ENCODE measurements around the gene C1orf159. TPM values are rescaled to one million over a fixed set of nuclear protein-coding genes. Genes with fewer than 3 reads are reported as not detected.
A peak's percentile ranks its signal among the peaks of the same experiment; 100 is the strongest.

The C1orf159 gene
- total and polyA plus RNA-seq, 2 experiments from 2014 or later: 11.4 to 13.1 TPM

DNA sequence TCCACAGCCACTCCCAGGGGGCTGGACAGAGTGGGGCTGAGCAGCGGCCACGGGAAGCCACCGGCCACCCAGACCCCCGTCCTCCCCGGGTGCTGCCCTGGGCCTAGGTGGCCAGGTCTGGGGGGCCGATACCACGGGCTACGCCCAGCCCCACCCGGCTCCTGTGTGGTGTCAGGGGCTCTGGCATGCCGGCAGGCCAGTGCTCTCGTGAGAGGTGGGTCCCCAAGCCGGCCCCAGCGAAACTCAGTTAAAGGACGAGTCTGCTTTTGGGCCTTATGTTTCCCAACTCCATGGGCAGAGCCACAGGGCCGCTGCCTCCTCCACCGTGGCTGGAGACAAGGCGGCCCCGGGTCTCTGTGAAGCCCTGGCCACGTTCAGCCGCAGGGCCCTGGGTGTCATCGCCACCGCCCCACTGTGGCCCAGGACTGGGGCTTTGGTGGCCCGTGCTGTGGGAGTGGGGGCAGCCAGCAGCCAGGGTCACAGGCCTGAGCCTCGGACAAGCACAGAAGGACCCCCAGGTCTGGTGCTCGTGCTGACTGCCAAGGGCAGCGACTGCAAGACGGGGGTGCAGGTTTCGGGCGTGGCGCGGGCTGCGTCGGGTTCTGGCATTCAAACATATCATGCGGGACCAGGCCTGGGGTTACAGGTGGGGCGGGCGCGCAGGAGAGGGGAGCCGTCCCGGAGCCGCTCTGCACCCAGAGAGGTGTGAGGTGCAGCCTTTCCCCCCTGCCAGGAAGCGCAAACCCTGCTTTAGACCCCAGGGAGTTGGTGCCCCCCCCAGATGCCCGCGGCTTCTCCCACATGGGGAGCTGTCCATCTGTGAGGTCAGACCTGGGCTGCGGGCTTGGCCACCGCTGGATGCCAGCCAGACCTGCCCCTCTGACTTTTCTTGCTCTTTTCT is 11.9 kb upstream of the C1orf159 start:
- Histone ChIP-seq H3K27ac (no peak overlapping the region), H3K27me3 (replicated peaks; ENCODE audit: insufficient read depth) (no peaks in the 10 kb centered on the region), H4K20me1 (ENCODE audit: insufficient read depth) (no peaks in the 10 kb centered on the region), H3K4me3 (no peak overlapping the region), H3K79me2 (ENCODE audit: insufficient read depth) (no peaks in the 10 kb centered on the region), H3K9me3 (ENCODE audit: low read depth) (no peaks in the 10 kb centered on the region), H3K4me2 (ENCODE audit: unreplicated experiment) (no peak overlapping the region), H3K36me3 (ENCODE audit: low read depth) (no peaks in the 10 kb centered on the region), H3F3A (ENCODE audit: insufficient read depth) (no peaks in the 10 kb centered on the region), H3K9me2 (ENCODE audit: insufficient read depth) (no peaks in the 10 kb centered on the region), H3K4me1 (ENCODE audit: insufficient read depth) (no peaks in the 10 kb centered on the region), H2AFZ (no peak overlapping the region), H3K9ac (no peak overlapping the region)
- WGBS, 2 experiments (ENCODE audit: low coverage in 1 of 2, low lambda C conversion rate in 2 of 2, missing lambda C conversion rate in 2 of 2): 73 to 80% methylated on average over 33 to 34 of the region's 45 CpGs
- in situ Hi-C loops (cut with MboI): no loop called here
- TF ChIP-seq EZH2phosphoT487 (IDR thresholded peaks at IDR 0.05; ENCODE audit: insufficient read depth, low read depth): no peak
- no peak for TF ChIP-seq EZH2 (IDR thresholded peaks at IDR 0.05; ENCODE audit: insufficient read depth, poor library complexity, severe bottlenecking)
- no peak for DNase-seq

GRCh38 chr1:1125945-1126344 is 10.1 kb upstream of the C1orf159 start:
- Histone ChIP-seq H3K4me1 (ENCODE audit: insufficient read depth) (no peaks in the 10 kb centered on the region), H3K79me2 (ENCODE audit: insufficient read depth) (no peaks in the 10 kb centered on the region), H3K4me2 (ENCODE audit: unreplicated experiment) (no peak overlapping the region), H3K27me3 (replicated peaks; ENCODE audit: insufficient read depth) (no peaks in the 10 kb centered on the region), H3K9ac (no peak overlapping the region), H2AFZ (no peak overlapping the region), H4K20me1 (ENCODE audit: insufficient read depth) (no peaks in the 10 kb centered on the region), H3K9me3 (ENCODE audit: low read depth) (no peaks in the 10 kb centered on the region), H3F3A (ENCODE audit: insufficient read depth) (no peaks in the 10 kb centered on the region), H3K36me3 (ENCODE audit: low read depth) (no peaks in the 10 kb centered on the region), H3K4me3 (no peak overlapping the region), H3K27ac (no peak overlapping the region), H3K9me2 (ENCODE audit: insufficient read depth) (no peaks in the 10 kb centered on the region)
- in situ Hi-C loops (cut with MboI): no loop called here
- DNase-seq: no peak
- no peak for TF ChIP-seq EZH2phosphoT487 (IDR thresholded peaks at IDR 0.05; ENCODE audit: insufficient read depth, low read depth)
- no peak for TF ChIP-seq EZH2 (IDR thresholded peaks at IDR 0.05; ENCODE audit: insufficient read depth, poor library complexity, severe bottlenecking)
- 56 to 59% methylated on average over 12 to 15 of the region's 18 CpGs for WGBS, 2 experiments (ENCODE audit: low coverage in 1 of 2, low lambda C conversion rate in 2 of 2, missing lambda C conversion rate in 2 of 2)

GRCh38 chr1:1124786-1125642 is 9.1 kb upstream of the C1orf159 start:
- Histone ChIP-seq H3K9me3 (ENCODE audit: low read depth) (no peaks in the 10 kb centered on the region), H3K9ac (no peak overlapping the region), H3K9me2 (ENCODE audit: insufficient read depth) (no peaks in the 10 kb centered on the region), H3K4me3 (no peak overlapping the region), H2AFZ (no peak overlapping the region), H3K27ac (no peak overlapping the region), H3K4me1 (ENCODE audit: insufficient read depth) (no peaks in the 10 kb centered on the region), H3K79me2 (ENCODE audit: insufficient read depth) (no peaks in the 10 kb centered on the region), H3K36me3 (ENCODE audit: low read depth) (no peaks in the 10 kb centered on the region), H3F3A (ENCODE audit: insufficient read depth) (no peaks in the 10 kb centered on the region), H4K20me1 (ENCODE audit: insufficient read depth) (no peaks in the 10 kb centered on the region), H3K4me2 (ENCODE audit: unreplicated experiment) (no peak overlapping the region), H3K27me3 (replicated peaks; ENCODE audit: insufficient read depth) (no peaks in the 10 kb centered on the region)
- no peak for TF ChIP-seq EZH2phosphoT487 (IDR thresholded peaks at IDR 0.05; ENCODE audit: insufficient read depth, low read depth)
- no peak for TF ChIP-seq EZH2 (IDR thresholded peaks at IDR 0.05; ENCODE audit: insufficient read depth, poor library complexity, severe bottlenecking)
- WGBS, 2 experiments (ENCODE audit: low coverage in 1 of 2, low lambda C conversion rate in 2 of 2, missing lambda C conversion rate in 2 of 2): 52 to 56% methylated on average over 24 to 28 of the region's 29 CpGs
- DNase-seq: peak; percentile 18
- in situ Hi-C loops (cut with MboI): no loop called here

GRCh38 chr1:1124508-1124785 is 8.6 kb upstream of the C1orf159 start:
- H3F3A ChIP-seq (ENCODE audit: insufficient read depth): no peaks in the 10 kb centered on the region
- TF ChIP-seq EZH2phosphoT487 (IDR thresholded peaks at IDR 0.05; ENCODE audit: insufficient read depth, low read depth) (no peak), EZH2 (IDR thresholded peaks at IDR 0.05; ENCODE audit: insufficient read depth, poor library complexity, severe bottlenecking) (no peak)
- in situ Hi-C loops (cut with MboI): no loop called here
- no peak for DNase-seq
- H3K27ac ChIP-seq: no peak overlapping the region
- no peaks in the 10 kb centered on the region for H3K4me1 ChIP-seq (ENCODE audit: insufficient read depth)
- WGBS, 2 experiments (ENCODE audit: low coverage in 1 of 2, low lambda C conversion rate in 2 of 2, missing lambda C conversion rate in 2 of 2): 67 to 72% methylated on average over 7 of the region's 7 CpGs
- H2AFZ ChIP-seq: no peak overlapping the region
- no peaks in the 10 kb centered on the region for H3K9me3 ChIP-seq (ENCODE audit: low read depth)
- H4K20me1 ChIP-seq (ENCODE audit: insufficient read depth): no peaks in the 10 kb centered on the region
- H3K9me2 ChIP-seq (ENCODE audit: insufficient read depth): no peaks in the 10 kb centered on the region
- no peak overlapping the region for H3K4me3 ChIP-seq
- no peaks in the 10 kb centered on the region for H3K27me3 ChIP-seq (replicated peaks; ENCODE audit: insufficient read depth)
- no peak overlapping the region for H3K9ac ChIP-seq
- H3K36me3 ChIP-seq (ENCODE audit: low read depth): no peaks in the 10 kb centered on the region
- no peak overlapping the region for H3K4me2 ChIP-seq (ENCODE audit: unreplicated experiment)
- no peaks in the 10 kb centered on the region for H3K79me2 ChIP-seq (ENCODE audit: insufficient read depth)
